Measurements from ENCODE around the gene PELI2. TPM values are rescaled to one million over a fixed set of nuclear protein-coding genes. Genes with fewer than 3 reads are reported as not detected.
A peak's percentile ranks its signal among the peaks of the same experiment; 100 is the strongest.

Gene PELI2
- total and polyA plus RNA-seq, 2 experiments from 2014 or later: 8.0 to 24.5 TPM

DNA sequence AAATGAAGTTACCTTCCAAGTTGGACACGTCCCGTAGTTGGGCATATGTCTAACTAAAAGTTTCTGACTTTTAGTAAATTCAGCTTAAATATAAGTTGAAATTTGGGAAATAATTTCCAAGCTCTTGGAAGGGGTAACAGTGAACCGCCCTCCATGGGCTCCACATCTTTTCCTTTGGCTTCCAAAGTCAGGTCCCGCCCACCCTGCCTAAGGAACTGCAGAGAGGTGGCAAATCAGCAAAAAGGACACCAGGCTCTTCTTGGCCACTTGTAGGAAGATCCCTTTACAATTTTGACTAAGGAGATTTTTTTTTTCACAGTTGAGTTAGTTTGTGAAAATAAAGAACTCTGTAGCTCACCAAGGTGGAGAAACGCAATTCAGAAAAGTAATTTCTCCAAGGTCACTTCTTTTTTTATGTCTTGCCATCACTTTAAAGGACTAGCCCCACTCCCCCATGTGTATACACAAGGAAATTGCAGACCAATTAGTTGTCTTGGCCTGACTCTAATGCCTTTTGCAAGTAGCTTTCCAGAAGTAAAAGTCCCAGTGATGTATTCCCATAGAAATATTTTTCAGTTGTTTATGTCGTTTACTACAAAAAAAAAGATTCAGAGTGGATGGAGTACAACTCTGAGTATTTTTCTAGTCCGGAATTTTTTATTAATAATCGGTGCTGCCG, 181.2 kb downstream of the PELI2 start:
- ATAC-seq: peak; percentile 60
- H3K36me3 Mint-ChIP-seq (ENCODE audit: low read depth): no peaks in the 10 kb centered on the region; the same call in 2 of the 3 replicates
- Histone ChIP-seq H3F3A (replicated peaks; ENCODE audit: low read depth) (no peaks in the 10 kb centered on the region), H3K27me3 (ENCODE audit: insufficient read depth) (no peaks in the 10 kb centered on the region), H3K79me2 (replicated peaks; ENCODE audit: insufficient read depth) (no peaks in the 10 kb centered on the region), H3K4me3 (no peak overlapping the region), H3K36me3 (ENCODE audit: insufficient read depth) (no peaks in the 10 kb centered on the region), H3K4me2 (no peak overlapping the region), H3K27ac (ENCODE audit: low read depth) (no peak overlapping the region), H4K20me1 (replicated peaks; ENCODE audit: insufficient read depth) (peaks cover 5% of the 10 kb centered on the region; the same call in 1 of the 2 replicates), H2AFZ (no peak overlapping the region), H3K9me2 (ENCODE audit: insufficient read depth) (peaks cover 3% of the 10 kb centered on the region; the same call in 1 of the 2 replicates), H3K4me1 (ENCODE audit: insufficient read depth) (peaks cover 5% of the 10 kb centered on the region; the same call in 1 of the 2 replicates)
- H3K4me1 Mint-ChIP-seq: peaks cover 5% of the 10 kb centered on the region; the same call in 1 of the 3 replicates
- DNase-seq (ENCODE audit: low spot score): peak; percentile 38
- no peaks in the 10 kb centered on the region for H3K27me3 Mint-ChIP-seq (ENCODE audit: insufficient read depth, low read depth, poor library complexity)
- no peak overlapping the region for H3K27ac Mint-ChIP-seq
- no peak overlapping the region for H3K4me3 Mint-ChIP-seq
- no peaks in the 10 kb centered on the region for H3K9me3 Mint-ChIP-seq
- TF ChIP-seq CTCF (conservative IDR thresholded peaks at IDR 0.05; ENCODE audit: low read depth in 2 of 2) (peak; percentile 17 to 20; a peak in 2 of 4 replicates), EZH2 (IDR thresholded peaks at IDR 0.05; ENCODE audit: low read depth, unreplicated experiment) (no peak)

- Histone ChIP-seq H3K4me2 (no peak overlapping the region), H3K27ac (ENCODE audit: low read depth) (no peak overlapping the region), H3K36me3 (ENCODE audit: insufficient read depth) (no peaks in the 10 kb centered on the region), H2AFZ (no peak overlapping the region), H3K27me3 (ENCODE audit: insufficient read depth) (no peaks in the 10 kb centered on the region), H3F3A (replicated peaks; ENCODE audit: low read depth) (no peaks in the 10 kb centered on the region), H4K20me1 (replicated peaks; ENCODE audit: insufficient read depth) (peaks cover 1% of the 10 kb centered on the region; the same call in 1 of the 2 replicates), H3K79me2 (replicated peaks; ENCODE audit: insufficient read depth) (no peaks in the 10 kb centered on the region), H3K9me2 (ENCODE audit: insufficient read depth) (peaks cover 6% of the 10 kb centered on the region; the same call in 1 of the 2 replicates), H3K4me1 (ENCODE audit: insufficient read depth) (peaks cover 5% of the 10 kb centered on the region; the same call in 1 of the 2 replicates), H3K4me3 (no peak overlapping the region)
- no peaks in the 10 kb centered on the region; the same call in 2 of the 3 replicates for H3K36me3 Mint-ChIP-seq (ENCODE audit: low read depth)
- H3K27me3 Mint-ChIP-seq (ENCODE audit: insufficient read depth, low read depth, poor library complexity): no peaks in the 10 kb centered on the region
- DNase-seq (ENCODE audit: low spot score) (no peak), ATAC-seq (no peak)
- peaks cover 5% of the 10 kb centered on the region; the same call in 1 of the 3 replicates for H3K4me1 Mint-ChIP-seq
- H3K9me3 Mint-ChIP-seq: no peaks in the 10 kb centered on the region
- H3K4me3 Mint-ChIP-seq: no peak overlapping the region
- H3K27ac Mint-ChIP-seq: no peak overlapping the region
- TF ChIP-seq REST (IDR thresholded peaks at IDR 0.05; ENCODE audit: unreplicated experiment) (no peak), ZNF114 (CRISPR knock-in tag; IDR thresholded peaks at IDR 0.05) (no peak), CREB1 (CRISPR knock-in tag; IDR thresholded peaks at IDR 0.05; ENCODE audit: low read depth) (no peak), JUNB (IDR thresholded peaks at IDR 0.05; ENCODE audit: unreplicated experiment) (no peak), NANOG (IDR thresholded peaks at IDR 0.05; ENCODE audit: borderline replicate concordance) (no peak), EZH2 (IDR thresholded peaks at IDR 0.05; ENCODE audit: low read depth, unreplicated experiment) (no peak), STAT1 (IDR thresholded peaks at IDR 0.05; ENCODE audit: unreplicated experiment) (no peak), CTCF (conservative IDR thresholded peaks at IDR 0.05; ENCODE audit: low read depth in 2 of 2) (no peak)
Observed at GRCh38 chr14:56300495-56300894, 182.3 kb downstream of the PELI2 start.

Measured in GM23338 (cell line).